ENCODE measurements around the gene KCNMA1.

The KCNMA1 gene

DNA sequence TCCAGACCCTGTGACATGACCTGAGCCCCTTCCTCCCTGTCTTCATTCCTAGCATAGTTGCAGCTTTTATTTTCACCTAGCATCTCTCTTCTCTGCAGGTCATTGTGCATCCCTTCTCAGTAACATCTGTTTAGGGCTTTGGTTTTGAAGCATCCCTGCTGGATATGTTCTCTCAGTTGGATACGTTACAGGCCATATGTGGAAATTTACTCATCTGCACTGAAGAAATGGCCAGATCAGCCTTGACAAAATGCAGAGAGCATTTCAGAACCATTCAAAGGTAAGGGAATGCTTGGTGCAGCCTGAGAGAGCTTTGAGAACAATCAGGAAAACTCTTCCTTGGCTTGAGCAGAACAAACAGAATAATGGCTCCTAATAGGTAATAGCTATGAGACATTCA lies 647.0 kb downstream of the KCNMA1 start:
- DNase-seq = no peak

DNA sequence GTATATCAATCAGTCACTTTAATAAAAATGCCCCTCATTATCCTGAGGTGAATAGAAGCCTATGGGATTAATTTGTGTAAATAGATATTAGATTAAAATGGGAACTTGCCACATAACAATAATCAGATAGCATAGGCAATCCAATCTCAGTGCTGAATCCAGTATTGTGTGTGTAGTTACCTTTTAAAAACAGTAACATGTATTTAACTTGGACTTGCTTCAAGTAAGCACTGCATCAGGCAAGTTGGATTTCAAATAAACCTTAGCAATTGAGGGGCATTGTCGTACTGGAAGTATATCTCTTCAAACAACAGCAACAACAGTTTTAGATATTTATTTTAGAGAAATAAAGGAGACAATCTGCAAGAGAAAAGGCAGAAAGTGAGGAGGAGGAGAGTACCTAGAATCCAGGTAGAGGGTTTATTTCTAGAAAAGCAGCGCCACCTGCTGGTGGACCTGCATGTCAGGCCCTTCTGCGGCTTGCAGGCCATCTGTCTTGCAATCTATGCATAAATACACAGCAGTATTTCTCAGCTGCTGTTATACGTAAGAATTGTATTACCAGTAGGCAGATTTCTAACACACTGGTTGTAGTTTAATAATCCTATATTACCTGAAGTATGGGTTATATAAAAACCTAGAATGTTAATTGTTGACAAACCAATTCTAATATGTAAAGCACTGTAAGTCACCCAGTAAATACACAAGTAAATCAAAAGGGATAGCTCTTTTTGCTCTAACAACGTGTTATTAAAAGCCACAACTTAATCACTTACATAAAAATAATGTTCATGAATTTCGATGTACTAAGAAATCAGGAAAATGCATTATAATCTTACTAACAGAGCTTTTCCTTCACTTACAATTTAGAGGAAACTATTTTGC lies 652.8 kb downstream of the KCNMA1 start:
- DNase-seq = peak; percentile 74 to 83 (median 80)

DNA sequence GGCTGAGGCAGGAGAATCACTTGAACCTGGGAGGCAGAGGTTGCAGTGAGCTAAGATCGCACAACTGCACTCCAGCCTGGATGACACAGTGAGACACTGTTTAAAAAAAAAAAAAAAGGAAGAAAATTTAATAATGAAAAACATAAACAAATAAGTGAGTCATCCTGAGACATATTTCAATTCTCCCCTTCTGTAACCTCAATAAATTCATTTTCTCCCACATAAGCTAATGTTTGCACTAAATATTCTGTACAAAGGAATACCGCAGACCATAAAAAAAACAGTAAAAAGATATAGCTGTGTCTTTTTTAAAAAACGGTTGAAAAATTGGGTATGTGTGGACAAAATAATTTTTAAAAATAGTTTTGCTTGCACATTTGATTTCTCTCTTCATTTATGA lies 654.0 kb downstream of the KCNMA1 start:
- DNase-seq = no peak

DNA sequence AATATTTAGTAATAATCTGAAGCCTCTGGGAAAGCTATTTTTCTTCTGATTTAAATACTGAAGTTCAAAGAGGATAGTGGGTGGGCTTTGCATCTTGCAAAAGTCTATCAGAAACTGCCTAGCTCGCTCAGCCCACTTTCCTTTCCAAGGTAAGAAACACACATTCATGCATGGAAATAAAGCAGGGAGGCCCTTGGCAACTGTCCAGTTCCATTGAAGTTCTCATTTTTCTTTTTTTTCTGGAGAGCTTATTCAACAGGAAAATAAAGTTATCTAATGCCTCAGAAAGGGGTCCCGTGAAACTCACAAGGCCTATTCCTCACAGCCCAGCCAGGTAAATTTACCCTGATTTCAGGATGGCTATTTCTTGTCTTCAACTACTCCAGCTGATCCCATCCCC lies 654.9 kb downstream of the KCNMA1 start:
- DNase-seq = no peak

DNA sequence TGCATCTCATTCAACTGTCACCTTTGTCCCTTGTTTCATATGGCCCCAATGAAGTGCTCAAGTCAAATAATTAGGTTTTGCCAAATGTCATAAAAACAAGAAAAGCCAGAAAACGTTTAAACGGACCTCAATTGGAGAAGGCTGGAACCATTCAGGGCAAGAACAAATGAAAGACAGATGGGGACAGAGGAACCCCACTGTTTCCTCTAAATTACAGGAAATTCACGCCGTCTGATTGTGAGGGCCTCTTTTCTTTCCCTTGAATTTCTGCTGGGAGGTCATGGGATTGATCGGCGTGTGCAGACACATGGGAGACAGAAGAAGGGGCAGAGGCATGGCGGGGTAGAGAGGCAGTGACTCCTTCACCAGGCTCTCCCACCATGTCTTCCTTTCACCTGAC lies 656.4 kb downstream of the KCNMA1 start:
- no peak for DNase-seq

DNA sequence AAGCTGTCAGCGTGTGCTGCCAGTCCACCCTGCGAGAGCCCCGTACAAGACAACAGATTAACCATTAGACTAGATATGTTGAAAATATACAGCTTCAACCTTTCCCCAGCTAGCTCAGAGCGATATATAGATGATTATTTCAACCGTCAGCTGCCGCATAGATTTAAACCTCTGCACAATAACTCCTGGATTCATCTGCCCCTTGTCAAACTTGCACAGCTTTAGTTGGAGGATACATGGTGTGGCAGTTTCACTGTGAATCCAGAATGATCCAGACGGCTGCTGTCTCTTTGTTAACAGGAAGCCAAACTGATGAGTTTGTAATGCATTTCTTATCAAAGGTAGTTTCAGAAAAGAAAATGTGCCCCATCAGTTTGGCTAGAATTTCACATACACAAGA lies 659.7 kb downstream of the KCNMA1 start:
- no peak for DNase-seq

DNA sequence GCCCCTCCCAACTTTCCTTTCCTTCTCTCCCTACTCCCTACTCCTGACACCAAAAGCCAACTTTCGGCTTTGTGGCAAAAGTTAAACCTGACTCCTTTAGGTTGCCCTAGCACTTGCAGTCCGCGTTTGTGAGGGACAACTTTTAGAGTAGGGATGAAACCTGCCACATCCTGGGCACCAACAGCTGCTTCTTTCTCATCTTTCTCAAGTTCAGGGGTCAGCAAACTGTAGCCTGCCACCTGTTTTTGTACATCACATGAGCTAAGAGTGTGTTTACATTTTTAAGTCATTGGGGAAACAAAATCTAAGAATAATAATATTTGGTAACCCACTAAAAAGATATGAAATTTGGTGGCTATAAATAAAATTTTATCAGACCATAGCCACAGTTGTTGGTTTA lies 660.6 kb downstream of the KCNMA1 start:
- DNase-seq = no peak

DNA sequence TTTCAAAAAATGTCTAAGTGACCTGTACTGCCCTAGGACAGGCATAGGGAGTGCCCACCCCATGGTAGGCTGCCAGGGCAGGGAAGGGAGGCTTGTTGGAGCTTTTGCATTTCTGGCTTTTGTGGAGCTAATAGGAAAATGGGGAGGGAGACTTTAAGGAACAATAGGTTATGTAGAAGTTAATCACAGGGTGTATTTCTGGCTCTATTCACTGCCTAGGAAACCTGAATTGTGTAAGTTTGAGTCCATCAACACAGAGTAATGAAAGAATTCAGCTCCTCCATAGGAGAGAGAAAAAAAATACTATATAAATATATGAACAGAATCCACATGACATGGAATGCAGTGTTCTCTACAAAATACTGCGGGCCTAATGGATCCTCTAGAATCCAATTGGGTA lies 661.5 kb downstream of the KCNMA1 start:
- DNase-seq = no peak

DNA sequence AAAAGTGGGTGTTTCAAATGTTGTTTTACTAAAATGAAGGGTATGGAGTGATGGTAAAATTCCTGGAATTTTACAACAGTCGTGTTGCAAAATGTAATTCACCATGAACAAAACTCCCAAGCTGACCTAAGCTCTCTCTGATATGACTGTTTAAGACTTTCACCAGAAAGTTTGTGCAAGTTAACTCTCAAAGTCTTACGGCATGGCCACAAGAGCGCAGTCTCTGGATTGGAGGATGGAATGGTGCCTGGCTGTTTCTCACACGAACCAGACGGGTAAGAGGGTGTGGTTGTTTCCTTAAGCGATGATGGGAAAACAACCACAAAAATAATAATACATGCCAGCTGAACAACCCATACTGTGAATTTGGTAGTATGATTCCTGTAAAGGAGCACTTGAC lies 662.5 kb downstream of the KCNMA1 start:
- no peak for DNase-seq

DNA sequence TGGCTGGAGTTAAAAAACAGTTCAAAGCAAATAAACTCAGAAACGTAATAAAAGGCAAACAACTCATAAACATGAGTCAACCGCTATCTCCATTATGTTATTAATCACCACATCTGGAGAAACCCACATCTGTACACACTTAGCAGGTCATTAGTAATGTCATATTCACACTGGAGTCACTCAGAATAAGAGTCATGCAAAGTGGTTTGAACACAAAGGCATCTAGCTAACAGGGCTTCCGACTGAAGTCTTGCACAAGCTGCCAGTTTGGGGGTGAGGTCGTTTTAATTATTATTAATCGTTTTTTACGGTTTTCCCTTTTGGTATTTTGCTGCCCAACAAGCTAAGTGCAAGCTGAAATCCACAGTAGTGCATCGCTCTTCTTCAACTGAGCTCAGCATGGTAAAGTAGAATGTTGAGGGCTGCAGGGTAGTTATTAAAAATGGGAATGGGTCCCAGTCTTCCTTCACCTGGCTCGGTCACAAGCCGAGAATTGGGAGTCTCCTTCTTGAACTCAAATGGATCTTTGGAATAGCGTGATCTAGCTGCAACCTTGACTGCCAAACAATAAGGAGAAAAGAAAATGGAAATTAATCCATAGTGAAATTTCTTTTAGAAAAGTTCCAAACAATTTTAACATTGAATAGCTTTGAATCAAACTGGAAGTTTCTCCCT lies 663.5 kb downstream of the KCNMA1 start:
- DNase-seq = no peak

DNA sequence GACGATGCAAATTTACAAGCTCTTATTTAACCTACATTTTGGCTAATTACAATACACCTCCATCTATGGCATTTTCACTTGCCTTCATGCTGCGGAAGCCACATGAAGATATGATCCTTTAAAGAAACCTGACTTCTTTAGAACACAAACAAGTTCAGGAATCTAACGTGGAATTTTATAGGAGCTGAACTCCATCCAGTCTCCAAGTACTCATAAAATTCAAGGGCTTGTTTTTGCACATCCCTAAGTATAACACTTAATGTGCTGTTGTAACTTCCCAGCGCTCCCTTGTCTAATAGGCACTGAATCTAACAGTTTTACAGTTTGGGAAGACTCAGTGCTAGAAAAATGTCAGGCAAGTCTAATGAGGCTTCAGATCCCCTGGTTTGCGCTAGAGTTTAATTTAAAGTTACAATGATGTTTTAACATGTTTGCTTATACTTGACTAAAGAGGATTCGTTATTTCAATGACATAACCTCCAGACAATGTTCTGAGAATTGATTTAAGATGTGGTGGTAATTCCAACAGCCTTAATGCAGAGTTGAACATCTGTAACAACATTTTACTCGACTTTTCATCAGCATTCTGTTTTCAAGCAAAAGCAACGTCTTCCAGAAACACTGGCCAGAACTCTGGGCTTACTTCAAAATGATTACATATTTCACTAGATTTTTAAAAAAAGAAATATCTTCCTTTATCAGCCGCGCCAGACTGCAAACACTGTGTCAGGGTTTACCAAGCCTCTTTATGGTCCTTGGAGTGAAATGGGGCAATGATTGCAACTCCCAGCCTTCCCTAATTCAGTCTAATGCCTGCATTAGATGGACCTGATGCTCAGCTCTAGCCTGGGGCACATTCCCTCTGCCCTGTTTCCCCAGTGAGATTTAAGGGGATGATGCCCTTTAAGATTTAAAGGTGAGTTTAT lies 664.3 kb downstream of the KCNMA1 start:
- no peak for DNase-seq

DNA sequence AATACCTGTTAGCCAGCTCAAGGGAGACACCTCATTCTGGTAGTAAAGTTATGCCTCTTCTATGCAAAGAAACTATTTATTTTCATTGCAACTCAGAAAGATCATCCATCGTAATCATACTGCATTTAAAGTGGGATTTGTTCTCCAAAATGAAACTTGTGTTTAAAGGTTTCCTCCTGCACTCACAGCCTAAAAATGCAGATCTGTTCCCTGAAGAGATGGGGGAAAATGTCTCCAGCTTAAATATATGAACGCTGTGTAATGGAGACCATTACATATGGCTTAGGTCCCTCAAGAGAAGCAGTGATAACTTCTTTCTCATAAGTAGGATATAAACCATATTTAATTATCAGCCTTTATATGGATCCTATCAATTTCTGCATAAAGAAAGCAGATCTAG lies 665.1 kb downstream of the KCNMA1 start:
- no peak for DNase-seq

DNA sequence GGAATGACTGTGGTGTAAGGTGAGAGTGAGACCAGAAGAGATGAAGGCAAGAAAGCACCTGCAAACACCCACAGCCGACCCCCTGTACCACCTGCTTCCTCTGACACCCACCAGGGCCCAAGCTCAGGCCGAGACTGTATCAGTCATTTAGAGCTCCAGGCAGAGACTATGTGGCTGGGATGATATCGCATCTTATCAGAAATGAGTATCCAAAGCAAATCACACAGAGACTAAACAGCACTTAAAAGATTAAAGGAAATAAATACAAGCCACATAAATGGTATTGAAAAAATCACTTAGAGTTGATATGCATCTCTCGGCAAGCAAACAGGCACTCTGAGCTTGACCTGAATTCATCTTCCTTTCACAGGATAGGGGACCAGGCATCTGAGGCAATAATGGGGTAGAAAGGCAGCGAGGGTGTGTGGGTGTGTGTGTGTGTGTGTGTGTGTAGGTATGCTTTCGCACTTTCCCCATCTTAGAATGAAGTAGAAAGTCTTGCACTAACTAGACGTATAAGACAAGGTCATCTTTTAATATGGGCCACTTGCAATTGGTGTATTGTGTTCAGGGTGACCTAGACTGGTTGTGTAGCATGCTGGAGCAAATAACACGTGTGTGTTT lies 665.9 kb downstream of the KCNMA1 start:
- DNase-seq = no peak

DNA sequence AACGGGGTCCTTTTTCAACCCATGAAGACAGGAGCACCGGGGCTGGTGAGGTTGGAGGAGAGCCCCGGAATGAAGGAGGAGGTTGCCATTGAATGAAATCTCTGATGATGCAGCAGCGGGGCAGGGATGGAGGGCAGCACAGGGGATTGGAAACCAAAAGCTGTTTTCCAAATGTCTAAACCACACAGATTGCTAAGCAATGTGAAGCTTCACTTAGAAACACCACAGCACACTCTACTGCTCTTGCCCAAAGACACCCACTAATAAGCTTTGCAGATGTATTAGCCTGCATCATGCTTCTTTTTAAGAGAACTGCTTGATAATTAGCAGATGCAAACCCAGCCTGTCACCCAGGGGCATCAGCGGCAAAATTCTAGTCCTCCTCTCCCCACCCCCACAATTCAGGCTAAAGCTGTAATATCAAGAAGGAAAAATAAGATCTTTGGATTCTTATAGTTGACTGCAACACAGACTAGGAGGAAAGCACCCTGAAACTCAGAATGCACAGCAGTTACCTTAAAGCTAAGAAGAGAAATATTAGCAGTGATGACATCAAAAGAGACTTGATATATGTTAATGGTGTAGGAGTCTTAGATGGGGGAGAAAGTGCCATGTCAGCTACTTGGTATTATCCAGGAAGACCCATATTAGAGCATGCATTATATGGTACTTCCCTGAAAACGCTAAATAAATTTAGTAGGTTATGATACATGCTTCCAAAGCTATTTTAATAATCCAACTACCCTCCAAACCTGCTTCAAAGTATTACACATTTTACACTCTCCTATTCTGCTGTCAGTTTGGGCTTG lies 666.7 kb downstream of the KCNMA1 start:
- no peak for DNase-seq

DNA sequence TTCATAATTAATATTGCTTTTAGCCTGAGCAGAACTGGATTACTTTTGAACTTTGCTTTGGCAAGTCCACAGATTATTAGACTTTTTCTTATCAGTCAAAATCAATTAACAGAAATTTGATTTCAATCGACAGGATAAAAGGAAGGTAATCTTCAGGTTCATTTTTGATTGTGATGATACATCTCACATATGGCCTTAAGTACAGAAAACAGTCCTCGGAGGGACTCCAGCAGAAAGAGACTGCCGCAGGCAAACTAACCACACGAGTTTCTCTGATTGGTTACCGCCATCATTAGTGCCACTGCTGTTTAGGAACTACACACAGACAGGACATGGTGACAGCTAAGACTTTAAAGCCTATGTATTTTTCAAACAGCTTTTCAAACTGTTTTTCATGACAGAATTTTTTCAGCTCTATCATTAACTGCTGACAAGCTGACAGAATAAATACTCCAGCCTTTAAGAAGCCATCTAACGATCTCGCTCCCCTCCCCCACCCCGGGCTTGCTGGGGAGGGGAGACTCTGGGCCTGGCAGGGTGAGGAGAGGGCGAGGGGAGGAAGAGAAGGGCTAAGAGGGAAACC lies 668.2 kb downstream of the KCNMA1 start:
- DNase-seq = no peak

DNA sequence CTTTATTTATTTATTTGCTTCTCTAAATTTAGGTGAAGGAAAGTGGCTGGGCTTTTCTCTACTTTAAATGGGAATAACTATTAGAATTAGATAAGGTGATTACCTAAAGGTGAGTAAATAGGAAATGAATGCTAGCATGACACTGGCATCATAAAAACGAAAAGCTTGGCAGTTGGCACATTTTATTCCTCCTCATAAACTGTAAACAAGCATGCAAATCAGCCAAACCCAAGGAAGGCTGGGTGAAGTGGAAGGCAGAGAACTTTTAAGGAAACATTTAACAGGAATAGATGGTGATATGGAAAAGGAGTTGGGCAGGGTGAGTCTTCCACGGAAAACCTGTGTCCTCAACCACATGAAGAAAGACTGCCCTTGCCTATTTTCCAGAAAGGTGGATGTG lies 669.1 kb downstream of the KCNMA1 start:
- DNase-seq = no peak

DNA sequence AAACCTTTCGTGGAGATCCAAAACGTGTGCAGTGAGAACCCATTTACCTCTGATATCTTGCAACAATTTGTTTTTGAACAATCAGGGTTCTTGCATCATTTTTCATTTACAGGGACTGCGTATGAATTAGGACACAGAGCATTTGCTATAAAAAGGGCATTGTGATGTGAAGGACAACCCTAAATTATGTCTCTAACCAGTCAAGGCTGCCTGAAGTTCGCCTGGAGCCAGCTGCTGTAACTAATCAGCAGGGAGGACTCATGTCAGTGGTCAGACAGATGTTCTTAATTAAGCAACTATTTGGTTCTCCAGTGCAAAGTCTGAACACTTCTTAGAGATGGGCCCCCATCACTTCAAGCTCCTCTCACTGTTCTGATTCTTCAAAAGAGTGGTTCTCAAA lies 674.8 kb downstream of the KCNMA1 start:
- no peak for DNase-seq

DNA sequence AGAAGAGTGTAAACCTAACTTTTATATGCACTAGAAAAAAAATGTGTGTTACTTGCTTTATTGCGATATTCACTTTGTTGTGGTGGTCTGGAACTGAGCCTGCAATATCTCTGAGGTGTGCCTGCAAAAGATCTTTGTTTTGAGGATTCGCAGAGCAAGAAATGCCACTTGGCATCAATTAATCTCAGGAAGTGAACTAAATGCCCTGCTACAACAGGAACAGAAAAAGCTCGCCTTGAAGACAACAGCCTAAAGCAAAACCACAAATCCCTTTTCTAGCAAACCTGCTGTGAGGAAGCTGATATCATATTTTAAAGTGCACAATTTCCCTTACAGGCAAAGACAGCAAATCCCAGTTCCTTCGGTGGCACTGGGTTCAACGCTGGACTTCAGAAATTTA lies 675.8 kb downstream of the KCNMA1 start:
- DNase-seq = peak in 1 of 3 donors; percentile 1

DNA sequence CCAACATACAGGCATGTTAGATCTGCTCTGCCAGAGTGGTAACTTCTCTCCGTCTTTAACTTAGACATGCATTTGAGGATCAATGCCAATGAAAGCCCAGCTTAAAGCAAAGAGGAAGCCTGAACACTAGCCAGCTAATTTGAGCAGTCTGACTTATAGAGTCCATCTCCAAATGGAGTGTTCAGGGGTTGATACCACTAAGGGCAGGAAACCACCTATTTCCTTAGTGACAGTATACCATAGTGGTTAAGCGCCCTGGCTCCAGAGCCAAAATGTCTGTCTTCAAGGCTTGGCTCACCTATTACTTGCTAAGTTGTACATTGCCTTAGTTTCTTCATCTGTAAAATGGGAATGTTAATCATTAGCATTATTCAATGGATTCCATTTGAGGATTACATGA lies 678.5 kb downstream of the KCNMA1 start:
- DNase-seq = no peak

DNA sequence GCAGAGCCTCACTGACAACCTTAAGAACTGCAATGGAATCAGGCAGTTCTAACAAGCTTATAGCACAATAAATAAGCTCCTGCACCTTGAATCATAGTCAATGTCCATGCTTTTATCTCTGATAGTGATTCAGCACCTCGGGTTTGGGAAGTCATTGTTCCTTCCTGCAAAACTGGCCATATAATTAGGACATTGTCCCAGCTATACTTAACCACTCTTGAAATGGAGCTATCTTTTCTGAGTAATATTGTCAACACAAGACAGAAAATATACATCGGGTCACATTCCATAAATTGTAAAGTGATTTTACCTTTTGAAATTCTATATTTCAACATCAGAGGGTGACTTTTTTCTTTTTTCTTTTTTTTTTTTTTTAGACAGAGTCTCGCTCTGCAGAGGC lies 682.8 kb downstream of the KCNMA1 start:
- no peak for DNase-seq

DNA sequence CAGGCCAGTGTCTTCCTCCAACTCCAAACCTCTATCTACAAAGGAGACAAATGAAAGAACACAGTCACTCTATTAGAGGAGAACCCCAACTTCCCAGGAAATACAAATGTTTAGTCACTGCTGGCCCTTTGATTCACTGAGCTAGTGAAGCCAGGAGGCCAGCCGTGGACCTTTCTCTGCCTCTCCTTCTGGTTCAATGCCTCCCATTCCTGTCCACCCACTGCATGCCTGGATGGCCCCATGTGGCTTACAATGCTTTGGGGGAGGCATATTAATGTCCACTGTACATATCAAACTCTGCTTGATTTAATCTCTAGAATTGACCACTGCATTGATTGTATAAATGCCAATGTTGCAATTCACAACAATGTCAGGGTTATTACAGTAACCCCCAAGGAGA lies 687.3 kb downstream of the KCNMA1 start:
- DNase-seq = no peak

DNA sequence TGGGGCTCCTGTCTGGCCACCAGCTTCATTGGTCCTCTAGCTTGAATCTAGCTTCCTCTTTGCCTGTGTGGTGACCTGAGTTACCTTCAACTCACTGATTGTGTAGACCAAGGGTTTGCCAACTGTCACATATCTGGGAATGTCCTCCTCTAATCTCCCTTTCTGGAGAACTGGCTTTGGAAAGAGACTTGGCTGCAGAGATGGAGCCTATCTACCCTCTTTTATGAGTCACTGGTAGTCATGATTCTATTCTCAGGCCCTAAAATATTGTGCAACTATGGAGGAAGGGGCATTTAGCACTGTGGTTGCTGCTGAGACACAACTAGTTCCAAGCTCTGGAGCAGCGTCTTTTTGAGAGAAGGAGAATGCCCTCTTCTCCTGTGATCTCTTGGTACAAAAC lies 691.3 kb downstream of the KCNMA1 start:
- DNase-seq = peak; percentile 35 to 60 (median 54)

All from suppressor macrophage treated with lipopolysaccharide for 1 hour (primary cell).